Pons (tissue), 1 donor: ENCODE data around the gene PDE10A.
"Not testable (repeated sequence)": the region's sequence is repeated elsewhere in the genome, so short reads cannot be mapped to it uniquely, and the experiment has no call there.

Experiments used
- DNase-seq: peaks from one replicate; pipeline ENCODE4 v3.0.0-alpha.2; 2016; ENCODE audit warnings: low spot score

Gene PDE10A

DNA sequence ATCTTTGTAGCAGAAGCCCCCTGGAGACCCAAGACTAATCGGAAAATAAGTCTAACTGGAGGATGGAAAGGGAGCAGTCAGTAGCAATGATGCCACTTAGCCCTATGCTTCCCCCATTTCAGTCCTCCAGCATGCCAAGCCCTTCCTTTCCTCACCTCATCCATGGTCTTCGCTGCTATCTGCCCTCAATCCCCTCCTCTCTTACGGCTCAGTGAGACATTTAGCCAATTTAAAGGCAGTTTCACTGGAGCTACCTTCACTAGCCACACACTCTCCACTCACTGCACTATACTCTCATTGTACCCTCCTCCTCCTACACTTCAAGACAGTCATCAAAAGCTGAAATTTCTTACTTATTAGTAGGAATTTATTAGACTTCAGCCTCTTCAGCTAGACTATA, 111.2 kb downstream of the PDE10A start:
- no peak for DNase-seq

DNA sequence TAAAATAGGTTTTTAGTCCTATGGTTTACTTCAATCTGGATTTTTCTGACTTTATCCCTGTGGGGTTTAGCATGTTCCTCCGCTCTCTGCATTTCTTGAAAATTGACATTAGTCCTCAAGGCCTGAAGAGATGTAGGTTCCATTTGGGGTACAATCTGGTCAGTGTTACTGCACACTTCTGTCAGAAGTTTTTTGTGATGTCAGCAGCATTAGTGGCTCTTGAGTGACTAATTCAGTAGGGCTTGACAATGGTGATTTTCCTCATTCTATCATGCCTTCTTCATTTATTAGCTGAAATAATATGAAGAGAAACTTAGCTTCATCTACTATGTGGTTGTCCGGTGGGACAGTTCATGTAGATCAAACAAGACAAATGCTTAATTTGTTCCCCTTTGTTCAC, 114.6 kb downstream of the PDE10A start:
- no peak for DNase-seq

GRCh38 chr6:165545806-165546205, 117.2 kb downstream of the PDE10A start:
- no peak for DNase-seq

DNA sequence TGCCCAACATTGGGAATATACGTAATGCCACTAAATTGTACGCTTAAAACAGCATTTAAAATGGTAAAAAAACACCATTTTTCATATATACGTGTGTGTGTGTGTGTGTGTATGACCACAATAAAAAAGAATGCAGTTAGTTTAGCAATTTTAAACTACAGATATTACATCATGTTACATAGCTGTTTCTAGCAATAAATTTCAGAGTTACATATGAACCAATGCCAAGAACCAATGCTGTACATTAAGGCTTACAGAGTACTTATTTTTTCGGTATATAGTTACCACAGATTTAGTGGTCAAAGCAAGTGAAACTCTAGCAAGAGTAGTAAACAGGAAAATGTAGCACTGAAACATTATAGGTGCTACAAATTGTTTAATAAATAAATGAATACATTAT, 119.3 kb downstream of the PDE10A start:
- no peak for DNase-seq

- no peak for DNase-seq
These were observed 126.1 kb downstream of the PDE10A start for GRCh38 chr6:165536911-165537310.

GRCh38 chr6:165519316-165519715, 143.7 kb downstream of the PDE10A start:
- DNase-seq = no peak

DNA sequence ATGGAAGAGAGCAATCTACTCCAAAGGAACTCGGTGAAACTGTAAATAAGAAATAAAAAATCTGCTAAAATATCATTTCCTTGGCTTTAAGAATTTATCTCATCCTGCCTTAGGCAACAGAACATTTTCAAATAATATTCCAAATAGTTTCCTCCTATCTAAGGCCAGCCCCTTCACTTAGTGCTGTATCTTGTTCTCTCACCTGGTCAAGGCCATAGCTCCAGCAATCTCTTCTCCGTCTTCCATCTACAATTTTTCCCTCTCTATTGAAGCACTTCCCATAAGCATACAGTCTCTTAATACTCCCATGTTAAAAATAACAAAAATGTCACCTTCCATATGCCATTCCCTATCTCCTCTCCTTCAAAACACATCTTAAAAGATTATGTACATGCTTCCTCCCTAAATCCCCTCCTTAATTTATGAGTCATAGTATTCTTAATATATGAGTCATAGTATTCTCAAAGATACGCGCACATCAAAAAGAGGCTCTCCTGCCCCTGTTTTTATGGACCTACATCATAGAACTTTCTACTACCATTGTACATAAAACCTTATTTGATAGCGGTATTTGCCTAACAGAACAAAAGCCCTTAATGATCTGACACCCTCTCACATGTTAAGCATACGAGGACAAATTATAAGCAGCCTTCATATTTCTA, 146.9 kb downstream of the PDE10A start:
- DNase-seq = no peak

- DNase-seq = no peak
These were observed 148.4 kb downstream of the PDE10A start for GRCh38 chr6:165514621-165515020.

DNA sequence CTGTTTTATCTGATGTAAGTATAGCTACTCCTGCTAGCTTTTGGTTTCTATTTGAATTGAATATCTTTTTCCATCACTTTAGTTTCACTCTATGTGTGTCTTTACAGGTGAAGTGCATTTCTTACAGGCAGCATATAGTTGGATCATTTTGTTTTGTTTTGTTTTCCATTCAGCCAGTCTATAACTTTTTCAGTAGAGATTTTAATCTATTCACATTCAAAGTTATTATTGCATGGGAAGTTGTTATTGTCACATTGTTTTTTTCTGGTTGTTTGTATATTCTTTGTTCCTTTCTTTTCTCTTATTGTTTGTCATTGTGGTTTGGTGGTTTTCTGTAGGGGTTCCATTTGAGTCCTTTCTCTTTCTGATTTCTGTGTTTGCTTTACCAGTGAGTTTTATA, 151.2 kb downstream of the PDE10A start:
- DNase-seq = no peak

DNA sequence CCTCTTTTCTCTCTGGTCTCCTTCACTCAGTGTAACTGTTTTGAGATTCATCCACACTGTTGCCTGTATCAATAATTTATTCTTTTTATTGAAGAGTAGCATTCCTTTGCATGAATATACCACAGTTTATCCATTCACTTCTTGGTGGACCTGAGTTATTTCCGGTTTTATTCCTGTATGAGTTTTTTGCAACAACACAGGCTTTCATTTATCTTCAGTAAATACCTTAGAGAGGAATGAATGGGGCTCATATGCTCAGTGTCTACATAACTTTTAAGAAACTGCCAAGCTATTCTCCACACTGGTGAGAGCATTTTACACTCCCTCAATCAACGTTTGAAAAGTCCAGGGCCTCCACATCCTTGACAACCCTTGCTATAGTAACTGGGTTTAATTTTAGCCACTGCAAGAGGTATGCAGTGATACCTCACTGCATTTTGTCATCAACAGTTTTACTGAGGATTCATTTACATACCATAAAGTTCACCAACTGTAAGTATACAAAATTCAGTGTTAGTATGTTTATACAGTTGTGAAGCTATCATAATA, 154.6 kb downstream of the PDE10A start:
- DNase-seq = no peak

GRCh38 chr6:165506657-165507056, 156.4 kb downstream of the PDE10A start:
- no peak for DNase-seq

- not testable (repeated sequence) for DNase-seq
These were observed 162.7 kb downstream of the PDE10A start for GRCh38 chr6:165500214-165500907.

DNA sequence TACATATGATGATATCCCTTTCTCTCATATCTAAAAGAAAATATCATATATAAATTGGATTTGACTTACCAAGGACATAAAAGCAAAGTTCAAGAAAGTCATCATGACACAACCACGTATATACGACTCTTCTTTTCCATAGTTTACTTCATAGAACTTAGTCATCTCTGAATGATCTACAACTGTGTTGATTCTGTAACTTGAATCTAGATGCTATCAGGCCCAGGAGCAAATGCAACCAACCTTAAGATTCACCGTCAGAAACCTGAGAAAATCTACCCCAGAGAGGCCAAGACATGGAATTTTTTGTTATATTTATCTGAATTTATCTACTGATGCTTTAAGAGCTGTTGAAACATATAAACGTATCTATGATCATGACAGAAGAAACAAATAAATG, 165.6 kb downstream of the PDE10A start:
- no peak for DNase-seq

GRCh38 chr6:165488624-165489295, 174.3 kb downstream of the PDE10A start:
- no peak for DNase-seq

DNA sequence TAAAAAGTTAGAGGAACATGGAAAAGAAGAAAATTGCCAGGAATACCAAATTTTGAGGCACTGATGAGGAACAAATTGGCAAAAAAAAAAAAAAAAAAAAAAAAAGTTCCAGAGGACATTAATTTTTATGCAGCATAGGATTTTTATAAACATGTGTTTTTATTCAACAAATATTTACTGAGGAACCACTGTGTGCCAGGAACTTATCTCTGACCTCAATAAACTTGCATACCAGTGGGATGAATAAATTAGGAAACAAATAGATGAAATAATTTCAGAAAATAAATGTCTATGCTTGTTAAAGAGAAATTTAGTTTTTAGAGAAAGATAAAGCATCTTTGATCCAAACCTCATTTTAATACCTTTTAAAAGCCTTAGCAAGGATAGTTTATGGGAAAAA, 175.1 kb downstream of the PDE10A start:
- DNase-seq = no peak

DNA sequence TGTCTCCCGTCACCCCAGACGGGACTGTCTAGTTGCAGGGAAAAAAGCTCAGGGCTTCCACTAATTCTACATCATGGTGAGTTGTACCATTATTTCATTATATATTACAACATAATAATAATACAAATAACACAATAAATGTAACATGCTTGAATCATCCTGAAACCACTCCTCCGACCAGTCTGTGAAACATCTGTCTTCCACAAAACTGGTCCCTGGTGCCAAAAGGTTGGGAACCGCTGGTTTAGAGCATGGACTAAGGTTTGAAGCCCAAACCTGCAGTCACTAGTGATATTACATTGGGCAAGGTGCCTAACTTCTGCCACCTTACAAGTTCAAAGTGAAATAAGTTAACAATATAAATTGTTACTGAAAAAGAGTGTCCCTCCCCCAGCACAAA, 175.7 kb downstream of the PDE10A start:
- DNase-seq = no peak

DNA sequence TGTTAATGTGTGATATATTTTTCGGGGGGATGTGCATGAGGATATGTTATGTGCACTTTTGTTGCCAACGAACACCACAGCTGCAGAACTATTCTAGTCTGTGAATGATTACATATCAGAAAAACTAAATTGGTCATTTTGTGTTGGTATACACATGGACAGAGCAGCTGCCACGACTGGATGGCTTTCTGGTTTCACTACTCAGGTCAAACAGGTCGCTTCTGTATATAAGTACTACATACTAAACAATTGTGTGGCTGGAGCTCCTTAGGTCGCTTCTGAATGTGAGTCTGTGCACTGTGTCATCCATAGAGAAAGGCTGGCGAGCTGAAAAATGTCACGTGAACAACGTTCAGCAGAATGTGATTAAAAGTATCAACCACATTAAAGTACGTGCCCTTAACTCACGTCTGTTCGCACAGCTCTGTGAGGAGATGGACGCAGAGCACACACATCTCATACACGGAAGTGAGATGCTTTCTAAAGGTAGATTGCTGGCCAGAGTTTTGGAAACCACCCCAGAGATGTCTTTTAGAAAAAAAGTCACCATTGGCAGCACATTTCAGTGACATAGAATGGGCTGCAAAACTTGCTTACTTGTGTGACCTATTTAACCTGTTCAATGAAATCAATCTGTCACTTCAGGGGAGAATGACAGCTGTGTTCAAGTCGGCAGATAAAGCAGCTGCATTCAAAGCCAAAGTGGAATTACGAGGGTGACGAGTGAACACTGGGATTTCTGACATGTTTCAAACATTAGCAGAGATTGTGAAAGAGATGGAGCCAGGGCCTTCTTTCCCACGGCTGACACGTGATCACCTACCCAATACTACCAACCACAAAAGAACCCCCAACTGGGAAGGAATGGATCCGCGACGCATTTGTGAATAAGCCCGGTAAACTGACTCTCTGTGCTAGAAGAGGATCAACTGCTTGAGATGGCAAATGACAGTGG, 176.6 kb downstream of the PDE10A start:
- no peak for DNase-seq

- DNase-seq = no peak
These were observed 178.7 kb downstream of the PDE10A start for GRCh38 chr6:165484178-165484889.

DNA sequence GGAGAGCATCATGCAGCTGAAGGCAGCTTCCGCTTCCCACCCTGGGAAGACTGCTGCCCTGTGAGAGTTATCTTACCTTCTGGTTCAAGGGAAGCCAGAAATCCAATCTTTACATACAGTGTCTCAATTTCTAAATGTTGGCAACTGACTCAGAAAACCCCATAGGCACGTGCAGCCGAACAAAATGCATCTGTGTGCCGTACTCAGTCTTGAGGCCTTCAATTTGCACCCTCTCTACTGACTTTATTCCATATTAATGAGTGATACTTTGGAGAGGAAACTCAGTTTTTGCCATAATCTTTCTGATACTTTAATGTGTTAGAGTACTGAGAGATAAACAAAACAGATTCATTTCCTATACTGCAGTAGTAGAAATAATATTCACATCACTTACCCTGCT, 181.1 kb downstream of the PDE10A start:
- no peak for DNase-seq

GRCh38 chr6:165480916-165481315, 182.1 kb downstream of the PDE10A start:
- no peak for DNase-seq

GRCh38 chr6:165478581-165478980, 184.5 kb downstream of the PDE10A start:
- no peak for DNase-seq
